Trophoblast cell (in vitro differentiated cells and primary cell): Measurements from ENCODE around the gene GRID1.

Experiments
- DNase-seq, 2 donors: peaks; one replicate each; pipeline ENCODE4 v3.0.0-alpha.2; 2016
- H2AFZ ChIP-seq: 2 replicates; pipeline ENCODE4 v1.6.1; 2013; ENCODE audit warnings: low read length, moderate library complexity, mild to moderate bottlenecking; ENCODE audit not compliant: insufficient read depth, poor library complexity
- H2AK5ac ChIP-seq: 2 replicates; pipeline ENCODE4 v1.6.1; 2013; ENCODE audit warnings: mild to moderate bottlenecking, low read length
- H2BK120ac ChIP-seq: 2 replicates; pipeline ENCODE4 v1.6.1; 2013; ENCODE audit warnings: low read length, mild to moderate bottlenecking, moderate library complexity; ENCODE audit not compliant: insufficient read depth, poor library complexity
- H2BK12ac ChIP-seq: 2 replicates; pipeline ENCODE4 v1.6.1; 2013; ENCODE audit warnings: mild to moderate bottlenecking, low read length, moderate library complexity
- H2BK5ac ChIP-seq: 2 replicates; pipeline ENCODE4 v1.6.1; 2013; ENCODE audit warnings: low read length, low read depth, moderate library complexity, mild to moderate bottlenecking; ENCODE audit not compliant: poor library complexity
- H3K14ac ChIP-seq: 2 replicates; pipeline ENCODE4 v1.6.1; 2013; ENCODE audit warnings: mild to moderate bottlenecking, low read length
- H3K18ac ChIP-seq: 2 replicates; pipeline ENCODE4 v1.6.1; 2013; ENCODE audit warnings: mild to moderate bottlenecking, low read length
- H3K23ac ChIP-seq: 2 replicates; pipeline ENCODE4 v1.6.1; 2013; ENCODE audit warnings: low read length
- H3K27ac ChIP-seq: 2 replicates; pipeline ENCODE4 v1.5.1; 2013; ENCODE audit warnings: low read depth, mild to moderate bottlenecking, inconsistent platforms, low read length, moderate library complexity
- H3K27me3 ChIP-seq: 2 replicates; pipeline ENCODE4 v1.6.1; 2013; ENCODE audit warnings: inconsistent platforms, mild to moderate bottlenecking, low read length, moderate library complexity; ENCODE audit not compliant: insufficient read depth
- H3K36me3 ChIP-seq, 2 experiments: 1 replicate in 1 of 2; 2 replicates in 1 of 2; pipeline ENCODE4 v1.6.1; 2013; ENCODE audit warnings: low read length in 2 of 2, mild to moderate bottlenecking in 2 of 2, moderate library complexity in 1 of 2; ENCODE audit not compliant: insufficient read depth in 2 of 2, control insufficient read depth in 1 of 2
- H3K4ac ChIP-seq: 2 replicates; pipeline ENCODE4 v1.6.1; 2013; ENCODE audit warnings: low read depth, mild to moderate bottlenecking, low read length, moderate library complexity
- H3K4me1 ChIP-seq, 2 experiments: 1 replicate in 1 of 2; 2 replicates in 1 of 2; pipeline ENCODE4 v1.6.1; 2013; ENCODE audit warnings: low read length in 2 of 2, mild to moderate bottlenecking in 2 of 2, moderate library complexity in 1 of 2; ENCODE audit not compliant: insufficient read depth in 2 of 2, control insufficient read depth in 1 of 2
- H3K4me2 ChIP-seq: 2 replicates; pipeline ENCODE4 v1.6.1; 2013; ENCODE audit warnings: inconsistent platforms, mild to moderate bottlenecking, low read length, moderate library complexity
- H3K4me3 ChIP-seq: 2 replicates; pipeline ENCODE4 v1.5.1; 2013; ENCODE audit warnings: mild to moderate bottlenecking, low read depth, low read length, inconsistent platforms
- H3K79me1 ChIP-seq: one replicate; pipeline ENCODE4 v1.6.1; 2013; ENCODE audit warnings: low read length
- H3K79me2 ChIP-seq: 2 replicates; pipeline ENCODE4 v1.6.1; 2013; ENCODE audit warnings: low read length, mild to moderate bottlenecking; ENCODE audit not compliant: control insufficient read depth, insufficient read depth, poor library complexity
- H3K9ac ChIP-seq: 2 replicates; pipeline ENCODE4 v1.6.1; 2013; ENCODE audit warnings: mild to moderate bottlenecking, low read length
- H3K9me3 ChIP-seq: 2 replicates; pipeline ENCODE4 v1.6.1; 2013; ENCODE audit warnings: low read depth, mild to moderate bottlenecking, control low read depth, inconsistent platforms, low read length; ENCODE audit not compliant: insufficient read depth
- H4K12ac ChIP-seq: 2 replicates; pipeline ENCODE4 v1.6.1; 2013; ENCODE audit warnings: low read depth, mild to moderate bottlenecking, low read length, moderate library complexity
- H4K8ac ChIP-seq: 2 replicates; pipeline ENCODE4 v1.6.1; 2013; ENCODE audit warnings: low read depth, mild to moderate bottlenecking, low read length, moderate library complexity
- H4K91ac ChIP-seq: one replicate; pipeline ENCODE4 v1.6.1; 2013; ENCODE audit warnings: low read depth, mild to moderate bottlenecking, low read length, moderate library complexity
- WGBS: extraction: QIAGEN DNeasy Blood & Tissue Kit; methylation state at CpG from one replicate; pipeline ENCODE4 v1.1.7; 2013; ENCODE audit warnings: missing lambda C conversion rate; ENCODE audit not compliant: insufficient read length, insufficient coverage; ENCODE audit errors: extremely low coverage; 5-methylcytosine and 5-hydroxymethylcytosine counted together

GRID1 gene

DNA sequence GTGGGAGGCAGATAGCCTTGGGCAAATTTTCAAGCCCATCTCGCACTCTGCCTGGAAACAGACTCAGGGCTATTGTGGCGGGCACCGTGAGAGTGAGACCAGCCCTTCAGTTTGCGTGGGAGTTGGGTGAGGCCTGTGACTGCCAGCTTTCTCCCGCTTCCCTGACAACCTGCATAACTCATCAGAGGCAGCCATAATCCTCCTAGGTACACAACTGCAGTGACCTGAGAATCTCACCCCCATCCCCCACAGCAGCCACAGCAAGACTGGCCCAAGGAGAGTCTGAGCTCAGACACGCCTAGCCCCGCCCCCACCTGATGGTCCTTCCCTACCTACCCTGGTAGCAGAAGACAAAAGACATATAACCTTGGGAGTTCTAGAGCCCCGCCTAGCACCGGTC lies 275.4 kb downstream of the GRID1 start:
- Histone ChIP-seq H3K14ac (no peak overlapping the region), H3K18ac (no peak overlapping the region), H3K79me2 (no peaks in the 10 kb centered on the region), H2AFZ (no peak overlapping the region), H3K23ac (no peak overlapping the region), H2AK5ac (no peak overlapping the region), H3K4me2 (no peak overlapping the region), H3K36me3 (no peaks in the 10 kb centered on the region), H3K4ac (no peak overlapping the region), H3K4me1 (no peaks in the 10 kb centered on the region), H3K4me3 (no peak overlapping the region), H2BK12ac (no peak overlapping the region), H3K9ac (no peak overlapping the region), H4K8ac (no peak overlapping the region), H4K91ac (no peak overlapping the region), H3K9me3 (peaks cover 2% of the 10 kb centered on the region), H3K27ac (no peak overlapping the region), H2BK120ac (no peak overlapping the region), H3K79me1 (no peaks in the 10 kb centered on the region), H4K12ac (no peak overlapping the region), H2BK5ac (no peak overlapping the region), H3K27me3 (no peaks in the 10 kb centered on the region)
- no peak for DNase-seq
- no CpG with 5 or more reads among the region's 9 CpGs for WGBS

- Histone ChIP-seq H3K18ac (no peak overlapping the region), H2BK5ac (no peak overlapping the region), H3K9ac (no peak overlapping the region), H3K27me3 (no peaks in the 10 kb centered on the region), H2BK12ac (no peak overlapping the region), H3K14ac (no peak overlapping the region), H2AFZ (no peak overlapping the region), H3K4me1 (no peaks in the 10 kb centered on the region), H3K79me2 (no peaks in the 10 kb centered on the region), H2BK120ac (no peak overlapping the region), H3K36me3 (no peaks in the 10 kb centered on the region), H3K79me1 (no peaks in the 10 kb centered on the region), H4K12ac (no peak overlapping the region), H2AK5ac (no peak overlapping the region), H3K4ac (no peak overlapping the region), H3K9me3 (peaks cover 2% of the 10 kb centered on the region), H4K91ac (no peak overlapping the region), H4K8ac (no peak overlapping the region), H3K4me2 (no peak overlapping the region), H3K4me3 (no peak overlapping the region), H3K27ac (no peak overlapping the region), H3K23ac (no peak overlapping the region)
- WGBS, result no CpG with 5 or more reads among the region's 3 CpGs
- no peak for DNase-seq
Measured at GRCh38 chr10:86090807-86091206, 275.8 kb downstream of the GRID1 start.

DNA sequence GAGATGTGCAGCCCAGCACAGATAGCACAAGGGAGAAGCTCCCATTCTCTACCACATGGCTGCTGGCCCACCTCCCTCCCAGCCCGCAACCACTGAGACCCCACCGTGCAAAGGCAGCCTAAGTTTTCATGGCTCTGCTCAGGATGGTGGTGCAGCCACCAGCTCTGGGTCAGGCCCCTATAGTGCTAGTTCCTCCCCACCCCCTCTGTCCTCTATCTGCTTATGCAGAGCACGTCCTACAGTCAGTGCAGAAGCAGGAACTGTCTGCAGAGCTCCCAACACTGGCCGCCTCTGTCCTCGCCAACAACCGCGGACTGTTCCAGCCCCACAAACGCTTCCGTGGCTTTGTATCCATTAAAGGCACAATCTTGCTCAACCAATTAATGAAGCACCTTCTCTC lies 278.9 kb downstream of the GRID1 start:
- Histone ChIP-seq H2AK5ac (no peak overlapping the region), H2BK5ac (no peak overlapping the region)

GRCh38 chr10:86086418-86086817 lies 280.2 kb downstream of the GRID1 start:
- DNase-seq, result no peak
- no peaks in the 10 kb centered on the region for H3K36me3 ChIP-seq
- no peak overlapping the region for H2BK120ac ChIP-seq
- H2BK12ac ChIP-seq, result no peak overlapping the region
- H3K14ac ChIP-seq, result no peak overlapping the region
- H3K27ac ChIP-seq, result no peak overlapping the region
- H3K79me1 ChIP-seq, result no peaks in the 10 kb centered on the region
- no peak overlapping the region for H4K91ac ChIP-seq
- H3K4me3 ChIP-seq, result no peak overlapping the region
- WGBS, result no CpG with 5 or more reads among the region's 4 CpGs
- H3K23ac ChIP-seq, result no peak overlapping the region
- no peak overlapping the region for H4K12ac ChIP-seq
- H3K4me2 ChIP-seq, result no peak overlapping the region
- no peak overlapping the region for H3K9ac ChIP-seq
- no peak overlapping the region for H2AFZ ChIP-seq
- H3K4ac ChIP-seq, result no peak overlapping the region
- H2BK5ac ChIP-seq, result no peak overlapping the region
- no peaks in the 10 kb centered on the region for H3K4me1 ChIP-seq
- no peaks in the 10 kb centered on the region for H3K27me3 ChIP-seq
- H3K79me2 ChIP-seq, result no peaks in the 10 kb centered on the region
- H4K8ac ChIP-seq, result no peak overlapping the region
- H2AK5ac ChIP-seq, result no peak overlapping the region
- peaks cover 5% of the 10 kb centered on the region for H3K9me3 ChIP-seq
- H3K18ac ChIP-seq, result no peak overlapping the region

More for the DNA sequence above, 278.9 kb downstream of the GRID1 start:
- Histone ChIP-seq H3K4me1 (no peaks in the 10 kb centered on the region), H3K23ac (no peak overlapping the region), H3K9ac (no peak overlapping the region), H3K4me2 (no peak overlapping the region), H3K4me3 (no peak overlapping the region), H3K27me3 (no peaks in the 10 kb centered on the region), H2BK12ac (no peak overlapping the region), H4K91ac (no peak overlapping the region), H2BK120ac (no peak overlapping the region), H3K18ac (no peak overlapping the region), H3K79me1 (no peaks in the 10 kb centered on the region), H3K4ac (no peak overlapping the region), H3K9me3 (peaks cover 3% of the 10 kb centered on the region), H3K27ac (no peak overlapping the region), H3K36me3 (no peaks in the 10 kb centered on the region), H4K12ac (no peak overlapping the region), H3K14ac (no peak overlapping the region), H4K8ac (no peak overlapping the region), H2AFZ (no peak overlapping the region), H3K79me2 (no peaks in the 10 kb centered on the region)
- WGBS, result no CpG with 5 or more reads among the region's 9 CpGs
- DNase-seq, result no peak
